ENCODE measurements around the gene FAAH. TPM values are rescaled to one million over a fixed set of nuclear protein-coding genes. Genes with fewer than 3 reads are reported as not detected.

The FAAH gene
- total and polyA plus RNA-seq, 2 of the 13 experiments (the other 11 are each of a cell fraction or from before 2014, with no cell fraction given), result 5.4 to 11.0 TPM

DNA sequence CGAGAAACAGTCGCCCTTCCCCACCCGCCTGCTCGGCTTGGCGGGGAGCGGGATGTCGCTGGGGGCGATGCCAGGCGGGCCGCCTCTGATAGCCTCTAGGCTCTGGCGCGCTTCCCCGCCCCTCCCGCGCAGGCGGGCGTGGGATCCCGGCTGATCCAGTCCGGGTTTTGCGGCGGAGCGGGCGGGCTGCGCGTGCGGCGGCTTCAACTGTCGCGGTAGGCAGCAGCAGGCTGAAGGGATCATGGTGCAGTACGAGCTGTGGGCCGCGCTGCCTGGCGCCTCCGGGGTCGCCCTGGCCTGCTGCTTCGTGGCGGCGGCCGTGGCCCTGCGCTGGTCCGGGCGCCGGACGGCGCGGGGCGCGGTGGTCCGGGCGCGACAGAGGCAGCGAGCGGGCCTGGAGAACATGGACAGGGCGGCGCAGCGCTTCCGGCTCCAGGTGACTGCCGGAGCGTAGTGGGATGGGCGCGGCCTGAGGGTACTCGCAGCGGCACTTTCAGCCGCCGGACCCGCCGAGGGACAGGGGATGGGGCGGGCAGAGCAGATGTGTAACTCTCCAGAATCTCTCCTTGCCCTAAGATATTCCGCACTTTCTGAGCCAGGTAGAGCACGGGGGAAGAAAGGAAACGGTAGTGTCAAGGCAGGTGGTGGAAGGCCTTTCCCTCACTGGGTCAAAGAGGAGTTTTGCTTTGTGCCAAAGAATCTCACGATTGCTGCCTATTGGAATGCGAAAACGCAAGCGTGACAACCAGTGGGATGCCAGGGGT, at the start of gene FAAH (continued):
- TF ChIP-seq NCOA2 (CRISPR knock-in tag; IDR thresholded peaks at IDR 0.05) (peak; percentile 40; the same call in 1 of the 2 replicates), CBX1 (IDR thresholded peaks at IDR 0.05; ENCODE audit: low read depth) (peak; percentile 24), PTBP1 (IDR thresholded peaks at IDR 0.05; ENCODE audit: low read depth, low read length, poor library complexity, severe bottlenecking) (no peak), YEATS4 (CRISPR knock-in tag; IDR thresholded peaks at IDR 0.05; ENCODE audit: borderline replicate concordance) (peak; percentile 84), JUND (CRISPR knock-in tag; IDR thresholded peaks at IDR 0.05) (0 out of 2 replicates have a peak, but pooled peaks have one; percentile 38), EZH2 (conservative IDR thresholded peaks at IDR 0.05; ENCODE audit: low read depth, low read length) (no peak), ZNF121 (CRISPR knock-in tag; IDR thresholded peaks at IDR 0.05) (no peak), ZNF782 (CRISPR knock-in tag; IDR thresholded peaks at IDR 0.05; ENCODE audit: borderline replicate concordance) (no peak; the same call in 1 of the 2 replicates), ZFP36 (IDR thresholded peaks at IDR 0.05; ENCODE audit: borderline replicate concordance, low read depth, low read length, partially characterized antibody) (no peak), ZNF816 (CRISPR knock-in tag; IDR thresholded peaks at IDR 0.05; ENCODE audit: borderline replicate concordance) (no peak; the same call in 1 of the 2 replicates), ASH2L (IDR thresholded peaks at IDR 0.05; ENCODE audit: insufficient read length, low read depth, low read length) (peak; percentile 56), KDM2A (CRISPR knock-in tag; IDR thresholded peaks at IDR 0.05; ENCODE audit: borderline replicate concordance, low read depth) (peak; percentile 96), ARNT (IDR thresholded peaks at IDR 0.05) (no peak), CHD2 (IDR thresholded peaks at IDR 0.05; ENCODE audit: low read depth, low read length) (peak; percentile 87)
- TF ChIP-seq, protein P1, sequence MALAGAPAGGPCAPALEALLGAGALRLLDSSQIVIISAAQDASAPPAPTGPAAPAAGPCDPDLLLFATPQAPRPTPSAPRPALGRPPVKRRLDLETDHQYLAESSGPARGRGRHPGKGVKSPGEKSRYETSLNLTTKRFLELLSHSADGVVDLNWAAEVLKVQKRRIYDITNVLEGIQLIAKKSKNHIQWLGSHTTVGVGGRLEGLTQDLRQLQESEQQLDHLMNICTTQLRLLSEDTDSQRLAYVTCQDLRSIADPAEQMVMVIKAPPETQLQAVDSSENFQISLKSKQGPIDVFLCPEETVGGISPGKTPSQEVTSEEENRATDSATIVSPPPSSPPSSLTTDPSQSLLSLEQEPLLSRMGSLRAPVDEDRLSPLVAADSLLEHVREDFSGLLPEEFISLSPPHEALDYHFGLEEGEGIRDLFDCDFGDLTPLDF (CRISPR knock-in tag; IDR thresholded peaks at IDR 0.05), result peak; percentile 92
- TF ChIP-seq, protein P2, sequence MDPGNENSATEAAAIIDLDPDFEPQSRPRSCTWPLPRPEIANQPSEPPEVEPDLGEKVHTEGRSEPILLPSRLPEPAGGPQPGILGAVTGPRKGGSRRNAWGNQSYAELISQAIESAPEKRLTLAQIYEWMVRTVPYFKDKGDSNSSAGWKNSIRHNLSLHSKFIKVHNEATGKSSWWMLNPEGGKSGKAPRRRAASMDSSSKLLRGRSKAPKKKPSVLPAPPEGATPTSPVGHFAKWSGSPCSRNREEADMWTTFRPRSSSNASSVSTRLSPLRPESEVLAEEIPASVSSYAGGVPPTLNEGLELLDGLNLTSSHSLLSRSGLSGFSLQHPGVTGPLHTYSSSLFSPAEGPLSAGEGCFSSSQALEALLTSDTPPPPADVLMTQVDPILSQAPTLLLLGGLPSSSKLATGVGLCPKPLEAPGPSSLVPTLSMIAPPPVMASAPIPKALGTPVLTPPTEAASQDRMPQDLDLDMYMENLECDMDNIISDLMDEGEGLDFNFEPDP (CRISPR knock-in tag; conservative IDR thresholded peaks at IDR 0.05), result 0 out of 2 replicates have a peak, but pooled peaks have one; percentile 88
- TF ChIP-seq, protein P3, sequence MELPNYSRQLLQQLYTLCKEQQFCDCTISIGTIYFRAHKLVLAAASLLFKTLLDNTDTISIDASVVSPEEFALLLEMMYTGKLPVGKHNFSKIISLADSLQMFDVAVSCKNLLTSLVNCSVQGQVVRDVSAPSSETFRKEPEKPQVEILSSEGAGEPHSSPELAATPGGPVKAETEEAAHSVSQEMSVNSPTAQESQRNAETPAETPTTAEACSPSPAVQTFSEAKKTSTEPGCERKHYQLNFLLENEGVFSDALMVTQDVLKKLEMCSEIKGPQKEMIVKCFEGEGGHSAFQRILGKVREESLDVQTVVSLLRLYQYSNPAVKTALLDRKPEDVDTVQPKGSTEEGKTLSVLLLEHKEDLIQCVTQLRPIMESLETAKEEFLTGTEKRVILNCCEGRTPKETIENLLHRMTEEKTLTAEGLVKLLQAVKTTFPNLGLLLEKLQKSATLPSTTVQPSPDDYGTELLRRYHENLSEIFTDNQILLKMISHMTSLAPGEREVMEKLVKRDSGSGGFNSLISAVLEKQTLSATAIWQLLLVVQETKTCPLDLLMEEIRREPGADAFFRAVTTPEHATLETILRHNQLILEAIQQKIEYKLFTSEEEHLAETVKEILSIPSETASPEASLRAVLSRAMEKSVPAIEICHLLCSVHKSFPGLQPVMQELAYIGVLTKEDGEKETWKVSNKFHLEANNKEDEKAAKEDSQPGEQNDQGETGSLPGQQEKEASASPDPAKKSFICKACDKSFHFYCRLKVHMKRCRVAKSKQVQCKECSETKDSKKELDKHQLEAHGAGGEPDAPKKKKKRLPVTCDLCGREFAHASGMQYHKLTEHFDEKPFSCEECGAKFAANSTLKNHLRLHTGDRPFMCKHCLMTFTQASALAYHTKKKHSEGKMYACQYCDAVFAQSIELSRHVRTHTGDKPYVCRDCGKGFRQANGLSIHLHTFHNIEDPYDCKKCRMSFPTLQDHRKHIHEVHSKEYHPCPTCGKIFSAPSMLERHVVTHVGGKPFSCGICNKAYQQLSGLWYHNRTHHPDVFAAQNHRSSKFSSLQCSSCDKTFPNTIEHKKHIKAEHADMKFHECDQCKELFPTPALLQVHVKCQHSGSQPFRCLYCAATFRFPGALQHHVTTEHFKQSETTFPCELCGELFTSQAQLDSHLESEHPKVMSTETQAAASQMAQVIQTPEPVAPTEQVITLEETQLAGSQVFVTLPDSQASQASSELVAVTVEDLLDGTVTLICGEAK (IDR thresholded peaks at IDR 0.05), result no peak
- TF ChIP-seq, protein P3 (CRISPR knock-in tag; IDR thresholded peaks at IDR 0.05), result peak; percentile 81
